GM20431 (cell line): ENCODE data around the gene HOXC6.

ENCODE experiments used
- in situ Hi-C: fragments of 300-500 bp; cut with MseI, MboI; formaldehyde crosslinking; loops from one replicate; pipeline ENCODE4 v1.15.0; 2020; ENCODE audit warnings: low sequenced_read_pairs; ENCODE audit not compliant: unreplicated experiment

Gene HOXC6

GRCh38 chr12:54022960-54023884, 5.0 kb upstream of the HOXC6 start:
- in situ Hi-C loops = loop anchor here (25.0 kb wide), 1 partner anchor 339 kb away; the partner anchor contains the start of gene GPR84

DNA sequence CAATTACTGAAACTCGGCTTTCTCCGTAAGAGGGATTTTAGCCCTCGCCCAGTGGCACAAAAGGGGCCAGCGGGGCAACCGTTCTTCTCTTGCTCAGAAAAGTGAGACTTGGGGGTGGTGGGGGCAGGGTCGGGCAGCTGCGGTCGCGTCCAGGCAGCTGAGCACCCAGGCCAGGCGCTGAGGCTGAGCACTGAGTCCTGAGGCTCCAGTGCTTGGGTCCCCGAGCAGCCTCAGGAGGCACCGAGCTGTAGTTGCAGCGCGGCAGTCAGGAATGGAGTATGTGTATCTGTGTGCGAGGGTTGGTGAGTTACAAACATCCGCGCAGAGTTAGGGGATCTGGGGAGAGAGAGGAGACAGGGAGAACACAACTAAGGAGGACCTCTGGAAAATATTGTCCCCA, 4.1 kb upstream of the HOXC6 start:
- in situ Hi-C loops = loop anchor here (25.0 kb wide), 1 partner anchor 338 kb away; the partner anchor contains the start of gene GPR84

GRCh38 chr12:54024581-54025305, 3.5 kb upstream of the HOXC6 start:
- in situ Hi-C loops = loop anchor here (25.0 kb wide), 1 partner anchor 338 kb away; the partner anchor contains the start of gene GPR84

DNA sequence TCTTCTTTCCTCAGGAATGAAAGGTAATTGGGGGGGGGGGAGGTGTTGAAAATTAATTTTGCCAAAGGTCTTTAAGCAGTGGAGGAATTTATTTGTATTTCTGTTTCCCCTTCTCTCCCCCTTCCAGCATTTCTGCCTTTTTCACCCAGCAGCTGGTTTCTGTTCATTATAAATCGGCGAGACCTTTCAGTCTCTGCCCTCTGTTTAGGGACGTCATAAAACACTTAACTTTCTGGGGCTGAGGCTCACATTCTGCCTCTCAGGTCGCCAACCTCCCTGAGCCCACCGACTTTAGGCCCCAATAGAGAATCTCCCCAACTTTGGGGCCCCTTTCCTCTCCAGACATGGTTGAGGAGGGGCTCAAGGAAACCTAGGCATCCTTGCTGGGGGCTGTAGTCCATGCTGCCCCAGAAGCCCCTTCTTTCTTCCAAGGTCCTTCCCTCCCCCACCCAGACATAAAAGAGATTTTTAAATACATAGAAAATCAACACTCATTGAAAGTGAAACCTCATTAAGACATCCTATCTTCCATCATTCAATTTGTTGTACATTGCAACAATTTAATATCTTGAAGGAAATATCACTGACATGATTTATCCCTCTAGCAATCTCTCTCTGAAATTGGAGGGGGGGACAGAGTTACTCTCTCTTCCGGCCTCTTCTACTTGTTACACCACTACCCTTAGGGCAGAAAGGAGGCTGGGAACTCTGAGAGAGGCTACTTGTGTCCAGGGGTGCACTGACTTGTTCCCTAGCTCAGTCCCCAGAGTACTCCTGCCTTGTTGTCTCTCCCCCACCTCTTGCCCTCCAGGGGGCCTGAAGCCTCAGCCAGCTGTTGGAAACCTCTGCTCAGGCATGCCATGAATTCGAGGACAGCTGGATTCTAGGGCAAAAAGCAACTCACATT, 2.5 kb upstream of the HOXC6 start:
- in situ Hi-C loops = no loop called here

DNA sequence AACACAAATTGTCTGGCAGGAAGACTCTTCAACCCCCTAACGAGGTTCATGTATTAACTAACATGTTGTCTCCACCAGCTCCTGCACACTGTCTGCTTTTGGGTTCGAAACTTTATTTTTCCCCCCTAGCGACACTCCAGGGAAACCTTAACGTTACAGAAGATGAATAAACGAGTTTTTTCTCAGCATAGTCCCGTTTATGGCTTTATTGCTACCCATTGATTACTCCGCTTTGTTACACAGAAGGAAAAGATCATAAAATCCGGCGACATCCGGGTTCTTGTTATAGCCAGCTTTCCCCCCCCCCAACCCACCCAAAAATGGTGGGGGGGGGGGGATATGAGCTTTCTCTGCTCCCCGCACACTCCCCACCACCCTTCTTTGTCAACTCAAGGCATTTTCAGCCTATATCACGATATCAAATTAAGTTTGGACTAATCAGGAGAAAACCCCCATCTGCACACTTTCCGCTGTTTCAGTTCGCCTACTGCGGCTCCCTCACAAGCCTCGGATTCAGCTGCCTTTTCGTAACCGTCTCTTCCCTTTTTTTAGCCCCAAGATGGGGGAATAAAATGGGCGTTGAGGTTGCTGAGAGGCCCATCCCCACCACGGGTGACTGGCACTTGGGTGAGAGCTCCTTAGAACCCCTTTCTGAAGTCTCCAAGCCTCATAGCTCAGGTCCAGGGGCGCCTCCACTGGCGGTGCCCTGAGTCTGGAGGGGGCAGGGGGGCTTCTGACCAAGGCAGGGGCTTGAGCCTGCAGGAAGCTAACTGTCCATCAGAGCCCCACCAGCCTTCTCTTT, 1.4 kb upstream of the HOXC6 start:
- in situ Hi-C loops = no loop called here

DNA sequence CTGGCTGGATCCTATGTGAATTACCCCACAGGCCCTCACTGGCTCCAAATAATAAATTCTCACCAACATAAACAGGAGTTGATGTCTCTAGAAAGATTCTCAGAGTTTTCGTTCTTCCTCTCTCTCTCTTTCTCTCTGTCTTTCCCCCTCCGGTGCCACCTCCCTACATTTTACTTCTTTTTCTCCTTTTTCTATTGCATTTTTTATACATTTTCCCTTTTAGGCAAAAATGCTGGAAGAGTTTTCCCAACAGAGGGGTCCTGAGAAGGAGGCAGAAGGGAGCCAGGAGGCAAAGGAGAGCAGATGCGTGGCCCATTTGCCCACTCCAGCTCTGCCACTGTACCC, 826 bp upstream of the HOXC6 start:
- in situ Hi-C loops = no loop called here

DNA sequence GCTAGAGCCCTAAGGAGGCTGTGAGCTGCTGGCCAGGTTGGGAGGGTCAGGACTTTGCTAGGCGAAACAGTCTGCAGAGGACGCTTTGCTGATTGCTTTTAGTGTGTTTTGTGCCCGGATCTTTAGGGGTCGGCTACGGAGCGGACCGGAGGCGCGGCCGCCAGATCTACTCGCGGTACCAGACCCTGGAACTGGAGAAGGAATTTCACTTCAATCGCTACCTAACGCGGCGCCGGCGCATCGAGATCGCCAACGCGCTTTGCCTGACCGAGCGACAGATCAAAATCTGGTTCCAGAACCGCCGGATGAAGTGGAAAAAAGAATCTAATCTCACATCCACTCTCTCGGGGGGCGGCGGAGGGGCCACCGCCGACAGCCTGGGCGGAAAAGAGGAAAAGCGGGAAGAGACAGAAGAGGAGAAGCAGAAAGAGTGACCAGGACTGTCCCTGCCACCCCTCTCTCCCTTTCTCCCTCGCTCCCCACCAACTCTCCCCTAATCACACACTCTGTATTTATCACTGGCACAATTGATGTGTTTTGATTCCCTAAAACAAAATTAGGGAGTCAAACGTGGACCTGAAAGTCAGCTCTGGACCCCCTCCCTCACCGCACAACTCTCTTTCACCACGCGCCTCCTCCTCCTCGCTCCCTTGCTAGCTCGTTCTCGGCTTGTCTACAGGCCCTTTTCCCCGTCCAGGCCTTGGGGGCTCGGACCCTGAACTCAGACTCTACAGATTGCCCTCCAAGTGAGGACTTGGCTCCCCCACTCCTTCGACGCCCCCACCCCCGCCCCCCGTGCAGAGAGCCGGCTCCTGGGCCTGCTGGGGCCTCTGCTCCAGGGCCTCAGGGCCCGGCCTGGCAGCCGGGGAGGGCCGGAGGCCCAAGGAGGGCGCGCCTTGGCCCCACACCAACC, 1.5 kb downstream of the HOXC6 start:
- in situ Hi-C loops = loop anchor here (10.0 kb wide), 1 partner anchor 165 kb away; no protein-coding TSS in a partner anchor

DNA sequence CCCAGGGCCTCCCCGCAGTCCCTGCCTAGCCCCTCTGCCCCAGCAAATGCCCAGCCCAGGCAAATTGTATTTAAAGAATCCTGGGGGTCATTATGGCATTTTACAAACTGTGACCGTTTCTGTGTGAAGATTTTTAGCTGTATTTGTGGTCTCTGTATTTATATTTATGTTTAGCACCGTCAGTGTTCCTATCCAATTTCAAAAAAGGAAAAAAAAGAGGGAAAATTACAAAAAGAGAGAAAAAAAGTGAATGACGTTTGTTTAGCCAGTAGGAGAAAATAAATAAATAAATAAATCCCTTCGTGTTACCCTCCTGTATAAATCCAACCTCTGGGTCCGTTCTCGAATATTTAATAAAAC, 2.2 kb downstream of the HOXC6 start:
- in situ Hi-C loops = loop anchor here (10.0 kb wide), 1 partner anchor 164 kb away; no protein-coding TSS in a partner anchor

GRCh38 chr12:54030889-54031471, 2.7 kb downstream of the HOXC6 start:
- in situ Hi-C loops = loop anchor here (10.0 kb wide), 1 partner anchor 164 kb away; no protein-coding TSS in a partner anchor

GRCh38 chr12:54031480-54031879, 3.2 kb downstream of the HOXC6 start:
- in situ Hi-C loops = loop anchor here (10.0 kb wide), 1 partner anchor 163 kb away; no protein-coding TSS in a partner anchor

- in situ Hi-C loops = loop anchor here (10.0 kb wide), 1 partner anchor 163 kb away; no protein-coding TSS in a partner anchor
Observed at GRCh38 chr12:54032086-54032619, 3.9 kb downstream of the HOXC6 start.

- in situ Hi-C loops = loop anchor here (10.0 kb wide), 1 partner anchor 162 kb away; no protein-coding TSS in a partner anchor
Observed at GRCh38 chr12:54032627-54033100, 4.4 kb downstream of the HOXC6 start, which contains the start of gene HOXC5. HOXC5 (plus strand) TSS chr12:54033050; CDS start chr12:54033123, 73 bp downstream.

GRCh38 chr12:54033106-54033979, 5.1 kb downstream of the HOXC6 start:
- in situ Hi-C loops = loop anchor here (10.0 kb wide), 1 partner anchor 161 kb away; no protein-coding TSS in a partner anchor

GRCh38 chr12:54033980-54034784, 5.9 kb downstream of the HOXC6 start:
- in situ Hi-C loops = loop anchor here (10.0 kb wide), 1 partner anchor 161 kb away; no protein-coding TSS in a partner anchor

GRCh38 chr12:54034785-54035310, 6.6 kb downstream of the HOXC6 start:
- in situ Hi-C loops = loop anchor here (10.0 kb wide), 1 partner anchor 160 kb away; no protein-coding TSS in a partner anchor
